Astrocyte (in vitro differentiated cells and primary cell): ENCODE results near the gene FBXW10.
A peak's percentile ranks its signal among the peaks of the same experiment; 100 is the strongest.
"Not testable (repeated sequence)": the region's sequence is repeated elsewhere in the genome, so short reads cannot be mapped to it uniquely, and the experiment has no call there.

Source experiments
- EZH2 ChIP-seq: IDR thresholded peaks from 2 replicates; pipeline ENCODE4 v1.6.1; 2012; ENCODE audit warnings: mild to moderate bottlenecking, low read length, inconsistent platforms; ENCODE audit not compliant: insufficient read depth
- TF ChIP-seq, protein P1 (sequence below): IDR thresholded peaks from 2 replicates; pipeline ENCODE4 v1.5.1; 2011; ENCODE audit warnings: low read depth, mild to moderate bottlenecking, inconsistent platforms, low read length, moderate library complexity; ENCODE audit not compliant: insufficient read depth

- not testable (repeated sequence) for TF ChIP-seq EZH2
- TF ChIP-seq, protein P1, sequence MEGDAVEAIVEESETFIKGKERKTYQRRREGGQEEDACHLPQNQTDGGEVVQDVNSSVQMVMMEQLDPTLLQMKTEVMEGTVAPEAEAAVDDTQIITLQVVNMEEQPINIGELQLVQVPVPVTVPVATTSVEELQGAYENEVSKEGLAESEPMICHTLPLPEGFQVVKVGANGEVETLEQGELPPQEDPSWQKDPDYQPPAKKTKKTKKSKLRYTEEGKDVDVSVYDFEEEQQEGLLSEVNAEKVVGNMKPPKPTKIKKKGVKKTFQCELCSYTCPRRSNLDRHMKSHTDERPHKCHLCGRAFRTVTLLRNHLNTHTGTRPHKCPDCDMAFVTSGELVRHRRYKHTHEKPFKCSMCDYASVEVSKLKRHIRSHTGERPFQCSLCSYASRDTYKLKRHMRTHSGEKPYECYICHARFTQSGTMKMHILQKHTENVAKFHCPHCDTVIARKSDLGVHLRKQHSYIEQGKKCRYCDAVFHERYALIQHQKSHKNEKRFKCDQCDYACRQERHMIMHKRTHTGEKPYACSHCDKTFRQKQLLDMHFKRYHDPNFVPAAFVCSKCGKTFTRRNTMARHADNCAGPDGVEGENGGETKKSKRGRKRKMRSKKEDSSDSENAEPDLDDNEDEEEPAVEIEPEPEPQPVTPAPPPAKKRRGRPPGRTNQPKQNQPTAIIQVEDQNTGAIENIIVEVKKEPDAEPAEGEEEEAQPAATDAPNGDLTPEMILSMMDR = peak; percentile 33
These were observed 31.4 kb upstream of the FBXW10 start for GRCh38 chr17:18712354-18712999.
